Measurements from ENCODE around the gene FAHD1.
"Not testable (repeated sequence)": the region's sequence is repeated elsewhere in the genome, so short reads cannot be mapped to it uniquely, and the experiment has no call there.

Gene FAHD1

GRCh38 chr16:1851793-1852192, 24.8 kb downstream of the FAHD1 start:
- DNase-seq, result no peak

GRCh38 chr16:1857433-1858097, 30.6 kb downstream of the FAHD1 start:
- no peak for DNase-seq

DNA sequence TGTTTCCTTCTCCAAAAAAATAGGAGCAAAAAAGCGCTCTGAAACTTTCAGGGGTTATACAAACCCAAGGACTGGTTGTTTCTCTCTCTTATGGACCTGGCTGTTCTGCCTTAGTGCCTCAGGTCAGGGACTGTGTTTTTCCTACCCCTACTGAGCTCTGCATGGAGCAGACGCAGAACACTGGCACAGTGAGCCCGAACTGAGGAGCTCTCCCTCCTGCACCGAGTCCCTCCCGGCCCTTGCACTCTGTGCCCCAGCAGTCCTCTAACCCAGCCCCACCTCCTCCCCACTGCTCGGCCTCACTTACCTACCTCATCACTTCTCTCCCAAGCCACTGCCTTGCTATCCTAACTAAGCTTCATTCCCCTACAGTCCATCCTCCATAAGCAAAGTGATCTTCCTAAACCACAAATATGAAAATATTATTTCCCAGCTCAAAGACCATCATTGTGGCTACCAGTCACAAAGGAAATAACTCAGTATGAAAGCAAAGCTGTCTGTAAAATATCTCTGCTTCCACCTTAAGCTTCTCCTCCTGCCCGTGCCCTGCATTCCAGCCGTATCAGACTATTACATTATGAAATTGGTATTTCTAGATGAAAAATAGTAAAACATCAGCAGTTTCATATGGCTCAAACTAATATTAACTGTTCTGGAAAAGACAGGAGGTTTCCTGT, 31.3 kb downstream of the FAHD1 start:
- no peak for DNase-seq

GRCh38 chr16:1859650-1860049, 32.6 kb downstream of the FAHD1 start:
- no peak for DNase-seq

DNA sequence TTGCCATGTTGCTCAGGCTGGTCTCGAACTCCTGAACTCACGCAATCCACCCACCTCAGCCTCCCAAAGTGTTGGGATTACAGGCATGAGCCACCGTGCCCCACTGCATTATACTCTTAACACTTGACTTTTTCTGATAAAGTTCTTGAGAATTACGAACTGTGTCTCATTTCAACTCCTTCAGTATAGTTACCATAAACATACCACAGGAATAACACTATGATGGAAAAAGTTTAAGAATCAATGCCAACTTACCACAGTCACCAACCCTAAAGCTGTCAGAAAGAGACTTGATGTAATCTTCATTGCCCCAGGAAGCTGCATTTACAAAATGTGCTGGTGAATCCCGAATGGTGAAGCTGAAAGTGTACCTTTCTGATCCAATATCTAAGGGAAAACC, 34.7 kb downstream of the FAHD1 start:
- DNase-seq, result no peak

DNA sequence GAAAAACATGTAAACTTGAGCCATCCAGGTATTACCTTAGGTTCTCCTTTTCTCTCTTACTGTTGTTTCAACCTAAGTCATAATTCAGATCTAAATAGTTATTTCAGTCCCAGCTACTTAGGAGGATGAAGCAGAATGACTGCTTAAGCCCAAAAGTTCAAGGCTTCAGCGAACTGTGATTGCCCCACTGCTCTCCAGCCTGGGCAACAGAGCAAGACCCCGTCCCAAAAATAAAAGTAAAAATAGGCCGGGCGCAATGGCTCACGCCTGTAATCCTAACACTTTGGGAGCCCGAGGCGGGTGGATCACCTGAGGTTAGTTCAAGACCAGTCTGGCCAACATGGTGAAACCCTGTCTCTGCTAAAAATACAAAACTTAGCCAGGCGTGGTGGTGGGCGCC, 35.4 kb downstream of the FAHD1 start:
- DNase-seq, result no peak

- DNase-seq, result peak in 3 of 4 experiments; percentile 14 to 68 (median 48)
Observed at GRCh38 chr16:1863681-1864460, 36.9 kb downstream of the FAHD1 start.

DNA sequence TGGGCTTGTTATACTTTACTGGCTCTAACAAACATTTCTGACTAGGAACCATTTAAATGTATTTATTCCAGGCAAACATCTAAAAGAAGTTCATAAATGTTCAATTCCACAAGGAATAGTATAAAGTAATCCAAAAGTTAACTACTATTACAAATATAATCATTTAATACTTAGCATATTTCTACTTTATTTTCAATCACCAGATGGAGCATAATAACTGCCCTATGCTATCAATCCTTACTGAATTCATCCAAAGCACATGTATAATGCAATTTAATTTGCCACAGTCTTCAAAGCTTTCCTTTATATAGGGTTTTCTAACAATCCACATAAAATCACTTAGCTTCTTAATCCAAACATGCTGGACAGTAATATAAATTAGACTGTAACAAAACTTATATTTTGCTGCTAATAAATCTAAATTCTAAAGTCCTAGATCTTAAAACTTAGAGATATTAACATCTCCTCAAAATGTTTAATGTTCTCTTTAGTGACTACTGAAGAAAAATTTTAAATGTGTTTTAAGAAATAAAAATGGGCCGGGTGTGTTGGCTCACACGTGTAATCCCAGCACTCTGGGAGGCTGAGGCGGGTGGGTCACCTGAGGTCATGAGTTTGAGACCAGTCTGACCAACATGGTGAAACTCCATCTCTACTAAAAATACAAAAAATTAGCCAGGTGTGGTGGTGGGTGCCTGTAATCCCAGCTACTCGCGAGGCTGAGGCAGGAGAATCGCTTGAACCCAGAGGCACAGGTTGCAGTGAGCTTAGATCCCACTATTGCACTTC, 39.1 kb downstream of the FAHD1 start:
- DNase-seq, result no peak

- DNase-seq, result peak in 2 of 4 experiments; percentile 7 to 12
Observed at GRCh38 chr16:1870365-1871082, 43.5 kb downstream of the FAHD1 start.

DNA sequence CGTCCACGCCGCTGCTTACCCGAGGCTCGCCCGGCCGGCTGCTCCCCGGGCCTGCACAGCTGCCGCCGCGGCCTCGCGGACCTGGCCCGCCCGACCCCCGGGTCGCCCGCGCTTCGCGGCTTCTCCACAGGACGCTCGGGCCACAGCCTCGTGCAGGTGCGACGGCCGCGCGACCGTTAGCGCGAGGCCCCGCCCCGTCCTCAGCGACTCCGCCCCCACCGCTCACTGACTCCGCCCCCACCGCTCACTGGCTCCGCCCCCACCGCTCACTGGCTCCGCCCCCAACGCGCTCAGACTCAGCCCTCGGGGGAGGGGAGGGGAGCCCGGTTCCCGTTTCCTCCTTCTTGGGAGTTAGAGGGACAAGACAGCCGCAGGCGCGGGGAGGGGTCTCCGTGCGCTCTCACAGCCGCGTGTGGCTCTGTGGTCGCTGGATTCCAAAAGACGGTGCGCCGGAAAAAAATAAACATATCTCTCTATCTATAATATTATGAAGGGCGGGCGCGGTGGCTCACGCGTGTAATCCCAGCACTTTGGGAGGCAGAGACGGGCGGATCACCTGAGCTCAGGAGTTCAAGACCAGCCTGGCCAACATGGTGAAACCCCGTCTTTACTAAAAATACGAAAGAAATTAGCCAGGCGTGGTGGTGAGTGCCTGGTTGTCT, 45.1 kb downstream of the FAHD1 start, which contains the start of gene MEIOB:
MEIOB (minus strand) TSS at position 191 of the 662 bp plus-strand sequence. CDS start 3,989 bp downstream, outside the sequence.
- DNase-seq, result peak; percentile 72 to 82 (median 77)

DNA sequence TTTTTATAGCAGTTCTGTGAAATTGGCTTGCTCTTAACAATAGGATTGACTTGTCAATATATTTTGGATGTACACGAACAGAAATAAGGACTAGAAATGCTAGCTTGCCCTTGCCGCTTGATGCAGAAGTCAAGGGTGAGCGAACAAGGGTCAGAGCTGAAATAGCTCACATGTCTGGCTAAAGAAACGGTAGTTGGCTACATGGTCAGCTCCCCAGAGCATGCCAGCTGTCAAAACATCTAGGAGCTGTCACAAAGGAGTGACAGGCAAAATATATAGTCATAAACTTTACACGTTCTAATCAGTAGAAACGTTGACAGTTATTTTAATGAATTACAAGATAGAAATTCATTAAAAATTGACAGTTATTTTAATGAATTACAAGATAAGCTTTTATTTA, 47.8 kb downstream of the FAHD1 start:
- DNase-seq, result no peak

DNA sequence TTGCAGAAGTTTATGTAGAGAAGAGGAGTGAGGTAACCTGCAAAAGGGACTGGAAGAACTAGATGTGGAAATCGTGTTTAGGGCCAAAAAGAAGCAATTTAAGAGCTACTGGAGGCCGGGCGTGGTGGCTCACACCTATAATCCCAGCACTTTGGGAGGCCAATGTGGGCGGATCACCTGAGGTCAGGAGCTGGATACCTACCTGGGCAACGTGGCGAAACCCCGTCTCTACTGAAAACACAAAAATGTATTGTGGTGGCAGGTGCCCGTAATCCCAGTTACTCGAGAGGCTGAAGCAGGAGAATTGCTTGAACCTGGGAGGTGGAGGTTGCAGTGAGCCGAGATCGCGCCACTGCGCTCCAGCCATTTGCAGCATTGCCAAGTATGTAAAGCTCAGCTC, 49.1 kb downstream of the FAHD1 start:
- not testable (repeated sequence) for DNase-seq

DNA sequence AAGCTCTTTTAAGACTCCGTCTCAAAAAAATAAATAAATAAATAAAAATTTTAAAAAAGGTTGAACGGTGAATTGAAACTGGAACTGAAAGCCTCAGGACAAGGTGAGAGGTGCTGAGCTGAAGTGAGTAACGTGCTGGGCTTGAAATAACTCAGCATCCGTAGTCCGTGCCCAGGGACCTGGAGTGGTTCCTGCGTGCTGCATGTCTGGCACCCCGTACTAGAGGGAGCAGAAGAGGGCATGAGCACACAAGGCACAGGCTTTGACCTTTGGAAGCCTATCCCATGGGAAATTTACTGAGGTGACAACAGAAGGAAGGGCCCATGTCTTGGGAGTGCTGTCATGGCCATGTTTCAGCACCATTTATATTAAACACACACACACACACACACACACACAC, 49.5 kb downstream of the FAHD1 start:
- no peak for DNase-seq

DNA sequence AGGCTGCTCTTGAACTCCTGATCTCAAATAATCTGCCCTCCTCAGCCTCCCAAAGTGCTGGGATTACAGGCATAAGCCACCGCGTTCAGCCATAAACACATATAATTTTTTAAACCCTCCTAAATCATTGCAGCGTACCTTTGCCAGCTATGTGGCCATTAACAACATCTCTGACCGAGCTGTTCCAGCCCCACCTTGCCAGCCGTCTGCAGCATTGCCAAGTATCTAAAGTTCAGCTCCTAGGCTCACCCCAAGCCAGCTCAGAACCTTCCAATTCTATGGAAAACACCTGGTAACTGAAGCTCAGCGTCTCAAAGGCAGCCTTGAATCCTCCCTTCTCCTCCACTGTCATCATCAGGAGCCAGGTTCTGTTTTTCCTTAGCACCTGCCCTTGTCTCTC, 50.1 kb downstream of the FAHD1 start:
- no peak for DNase-seq

DNA sequence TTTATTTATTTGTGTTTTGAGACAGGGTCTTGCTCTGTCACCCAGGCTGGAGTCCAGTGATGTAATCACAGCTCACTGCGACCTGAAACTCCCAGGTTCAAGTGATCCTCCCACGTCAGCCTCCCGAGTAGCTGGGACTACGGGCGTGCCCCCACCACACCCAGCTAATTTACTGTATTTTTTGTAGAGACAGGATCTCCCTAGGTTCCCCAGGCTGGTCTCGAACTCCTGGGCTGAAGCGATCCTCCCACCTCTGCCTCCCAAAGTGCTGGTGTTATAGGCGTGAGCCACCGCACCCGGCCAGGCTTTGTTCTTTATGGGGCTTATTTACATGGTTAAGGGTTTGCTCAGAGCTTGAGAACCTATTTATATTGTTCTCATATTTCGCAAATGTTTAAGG, 50.8 kb downstream of the FAHD1 start:
- no peak for DNase-seq

GRCh38 chr16:1878256-1878655, 51.2 kb downstream of the FAHD1 start:
- no peak for DNase-seq

Data from suppressor macrophage (primary cell).